HG03378 (cell line): Measurements from ENCODE around the gene DHX35.

Source experiments
- ATAC-seq: cut with Tn5 transposase; IDR thresholded peaks from one replicate; pipeline ENCODE4 v1.9.1; 2021; ENCODE audit warnings: mild to moderate bottlenecking, moderate library complexity; ENCODE audit not compliant: unreplicated experiment

The DHX35 gene, protein sequence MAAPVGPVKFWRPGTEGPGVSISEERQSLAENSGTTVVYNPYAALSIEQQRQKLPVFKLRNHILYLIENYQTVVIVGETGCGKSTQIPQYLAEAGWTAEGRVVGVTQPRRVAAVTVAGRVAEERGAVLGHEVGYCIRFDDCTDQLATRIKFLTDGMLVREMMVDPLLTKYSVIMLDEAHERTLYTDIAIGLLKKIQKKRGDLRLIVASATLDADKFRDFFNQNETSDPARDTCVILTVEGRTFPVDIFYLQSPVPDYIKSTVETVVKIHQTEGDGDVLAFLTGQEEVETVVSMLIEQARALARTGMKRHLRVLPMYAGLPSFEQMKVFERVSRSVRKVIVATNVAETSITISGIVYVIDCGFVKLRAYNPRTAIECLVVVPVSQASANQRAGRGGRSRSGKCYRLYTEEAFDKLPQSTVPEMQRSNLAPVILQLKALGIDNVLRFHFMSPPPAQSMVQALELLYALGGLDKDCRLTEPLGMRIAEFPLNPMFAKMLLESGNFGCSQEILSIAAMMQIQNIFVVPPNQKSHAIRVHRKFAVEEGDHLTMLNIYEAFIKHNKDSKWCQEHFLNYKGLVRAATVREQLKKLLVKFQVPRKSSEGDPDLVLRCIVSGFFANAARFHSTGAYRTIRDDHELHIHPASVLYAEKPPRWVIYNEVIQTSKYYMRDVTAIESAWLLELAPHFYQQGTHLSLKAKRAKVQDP

DNA sequence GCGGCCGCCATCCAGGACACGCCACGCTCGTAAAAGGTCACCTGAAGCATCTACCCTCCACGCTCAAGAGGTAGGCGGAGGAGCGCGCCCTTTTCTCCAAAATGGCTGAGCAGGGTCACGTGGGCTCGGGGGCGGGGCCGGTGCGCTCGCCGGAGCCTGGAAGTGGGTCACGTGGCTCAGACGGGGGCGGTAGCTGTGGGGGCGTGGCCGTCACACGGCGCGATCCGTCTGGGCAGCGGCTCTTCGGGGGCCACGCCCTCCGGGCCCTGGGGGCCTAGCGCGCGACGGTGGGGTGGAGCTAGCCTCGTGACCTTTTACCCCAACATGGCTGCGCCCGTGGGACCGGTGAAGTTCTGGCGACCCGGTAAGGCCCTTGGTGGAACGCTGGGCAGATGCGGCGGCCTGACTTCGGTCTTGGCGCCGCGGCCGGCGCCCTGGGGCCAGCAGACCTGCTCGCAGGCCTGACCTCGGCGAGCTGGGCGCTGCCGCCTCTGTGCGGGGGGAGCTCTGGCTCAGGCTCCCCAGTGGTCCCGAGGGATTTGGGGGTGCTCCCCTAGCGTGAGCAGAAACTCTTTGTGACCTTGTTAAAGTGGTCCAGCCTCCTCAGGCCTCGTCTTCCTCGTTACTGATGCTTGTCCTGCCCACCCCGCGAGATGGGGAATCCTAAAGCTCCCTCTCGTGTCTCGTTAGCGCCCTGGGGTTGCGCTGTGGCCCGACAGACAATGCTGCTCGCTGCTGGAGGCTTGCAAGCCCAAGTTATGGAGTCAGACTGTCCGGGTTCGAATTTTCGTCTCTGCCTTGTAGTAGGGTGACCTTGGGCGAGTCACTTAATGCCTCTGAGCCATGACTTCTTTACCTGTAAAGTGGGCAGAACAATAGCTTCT, at the start of gene DHX35:
Gene DHX35, plus strand, starts transcription at position 301 of the 884 bp plus-strand sequence. Its CDS starts 24 bp downstream, at position 325.
- ATAC-seq = peak; percentile 85

DNA sequence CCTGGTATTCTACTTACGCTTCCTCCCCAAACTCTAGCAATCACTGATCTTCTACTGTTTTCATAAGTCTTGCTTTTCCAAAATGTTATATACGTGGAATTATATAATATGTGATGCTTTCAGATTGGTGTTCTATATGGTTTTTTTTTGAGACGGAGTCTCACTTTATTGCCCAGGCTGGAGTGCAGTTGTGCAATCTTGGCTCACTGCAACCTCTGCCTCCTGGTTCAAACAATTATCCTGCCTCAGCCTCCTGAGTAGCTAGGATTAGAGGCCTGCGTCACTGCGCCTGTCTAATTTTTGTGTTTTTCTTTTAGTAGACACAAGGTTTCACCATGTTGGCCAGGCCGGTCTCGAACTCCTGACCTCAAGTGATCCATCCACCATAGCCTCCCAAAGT, 46.8 kb upstream of the DHX35 start:
- no peak for ATAC-seq

DNA sequence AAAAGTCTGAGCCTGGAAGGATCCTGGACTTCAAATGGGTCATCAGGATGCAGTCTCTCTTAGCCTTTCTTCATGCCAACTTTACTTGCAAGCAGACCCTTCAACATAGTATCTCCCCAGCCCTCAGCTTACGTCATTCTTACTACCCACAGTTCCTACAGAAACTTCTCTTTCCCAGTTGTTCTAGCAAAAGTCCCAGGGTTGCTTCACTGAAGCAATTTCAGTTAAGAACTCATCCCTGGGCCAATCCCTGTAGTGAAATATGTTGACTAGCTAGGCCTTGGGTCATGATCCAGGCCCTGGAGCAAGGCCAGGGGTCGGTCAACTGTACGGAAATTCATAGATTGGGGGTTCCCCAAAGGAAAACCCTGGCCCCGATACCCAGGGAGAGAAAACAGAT, 44.5 kb upstream of the DHX35 start:
- ATAC-seq = no peak

DNA sequence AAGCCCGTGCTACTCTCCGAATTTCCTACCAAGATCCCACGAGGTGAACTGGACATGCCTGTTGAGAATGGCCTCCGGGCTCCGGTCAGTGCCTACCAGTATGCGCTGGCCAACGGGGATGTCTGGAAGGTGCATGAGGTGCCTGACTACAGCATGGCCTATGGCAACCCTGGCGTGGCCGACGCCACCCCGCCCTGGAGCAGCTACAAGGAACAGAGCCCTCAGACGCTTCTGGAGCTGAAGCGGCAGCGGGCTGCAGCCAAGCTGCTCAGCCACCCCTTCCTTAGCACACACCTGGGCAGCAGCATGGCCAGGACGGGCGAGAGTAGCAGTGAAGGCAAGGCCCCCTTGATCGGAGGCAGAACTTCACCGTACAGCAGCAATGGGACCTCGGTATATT, 44.0 kb upstream of the DHX35 start:
- no peak for ATAC-seq

DNA sequence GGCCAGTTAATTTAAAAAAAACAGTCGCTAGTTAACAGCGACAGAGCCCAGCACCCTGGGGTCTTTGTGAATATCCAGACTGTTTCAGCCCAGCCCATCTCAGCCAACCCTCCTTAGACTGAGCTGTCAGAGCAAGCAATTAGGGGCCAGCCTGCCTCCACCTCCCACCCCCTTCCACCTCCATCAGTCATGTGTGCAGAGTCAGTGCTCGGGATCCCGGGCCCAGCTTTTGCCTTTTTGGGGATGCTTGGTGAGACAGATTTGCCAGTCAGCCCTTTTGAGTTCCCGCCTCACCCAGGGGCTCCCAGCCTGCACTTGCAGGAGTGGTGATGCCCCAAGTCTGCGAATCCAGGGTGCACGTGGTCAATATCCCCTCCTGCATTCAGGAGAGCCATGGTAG, 42.5 kb upstream of the DHX35 start:
- no peak for ATAC-seq

DNA sequence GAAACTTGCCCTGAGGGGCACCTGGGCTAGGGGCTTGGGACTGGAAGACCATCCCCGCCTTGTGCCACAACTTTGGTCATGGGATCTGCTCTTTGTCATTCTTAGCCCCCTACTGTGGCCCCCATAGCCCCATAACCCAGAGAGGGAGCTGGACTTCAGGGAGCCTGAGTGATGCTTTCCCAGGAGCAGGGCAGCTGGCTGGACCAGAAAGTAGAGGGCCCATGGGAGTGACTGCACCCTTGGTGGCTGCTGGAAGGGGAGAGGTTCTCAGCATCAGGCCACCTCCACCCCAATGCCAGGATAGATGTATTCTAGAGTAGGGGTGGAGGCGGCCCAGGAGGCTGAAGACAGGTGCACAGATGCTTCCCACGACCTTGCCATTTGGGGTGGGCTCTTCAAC, 41.7 kb upstream of the DHX35 start:
- ATAC-seq = no peak

DNA sequence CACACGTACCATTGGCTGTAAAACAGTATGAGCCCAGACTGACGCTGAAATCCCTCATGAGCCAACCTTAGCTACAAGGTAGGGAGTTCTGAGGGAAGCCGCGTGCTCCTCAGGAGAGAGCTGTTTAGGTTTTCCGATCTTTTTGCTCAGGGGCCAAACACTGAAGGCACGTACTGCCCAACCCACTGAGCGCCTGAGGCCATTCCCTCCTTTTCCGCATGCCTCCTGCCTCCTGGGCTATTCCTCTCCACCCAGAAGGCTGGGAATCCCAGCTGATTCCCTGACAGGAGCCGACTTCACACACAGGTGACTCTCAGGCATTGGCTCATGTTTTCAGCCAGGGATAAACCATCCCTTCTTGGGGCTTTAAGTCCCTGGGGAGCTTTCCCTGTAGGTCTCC, 41.3 kb upstream of the DHX35 start:
- ATAC-seq = no peak

DNA sequence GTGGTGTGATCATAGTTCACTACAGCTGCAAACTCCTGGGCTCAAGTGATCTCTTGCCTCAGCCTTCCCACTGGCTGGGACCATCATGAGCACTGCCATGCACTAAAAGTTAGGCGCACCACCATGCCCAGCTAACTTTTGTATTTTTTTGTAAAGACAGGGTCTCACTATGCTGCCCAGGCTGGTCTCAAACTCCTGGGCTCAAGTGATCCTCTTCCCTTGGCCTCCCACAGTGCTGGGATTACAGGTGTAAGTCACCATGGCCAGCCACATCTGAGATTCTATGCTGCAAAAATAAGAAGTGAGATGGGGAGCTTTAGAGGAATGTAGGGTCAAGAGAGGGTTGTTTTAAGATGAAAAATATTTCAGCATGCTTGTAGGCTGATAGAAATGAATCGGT, 37.4 kb upstream of the DHX35 start:
- ATAC-seq = no peak

DNA sequence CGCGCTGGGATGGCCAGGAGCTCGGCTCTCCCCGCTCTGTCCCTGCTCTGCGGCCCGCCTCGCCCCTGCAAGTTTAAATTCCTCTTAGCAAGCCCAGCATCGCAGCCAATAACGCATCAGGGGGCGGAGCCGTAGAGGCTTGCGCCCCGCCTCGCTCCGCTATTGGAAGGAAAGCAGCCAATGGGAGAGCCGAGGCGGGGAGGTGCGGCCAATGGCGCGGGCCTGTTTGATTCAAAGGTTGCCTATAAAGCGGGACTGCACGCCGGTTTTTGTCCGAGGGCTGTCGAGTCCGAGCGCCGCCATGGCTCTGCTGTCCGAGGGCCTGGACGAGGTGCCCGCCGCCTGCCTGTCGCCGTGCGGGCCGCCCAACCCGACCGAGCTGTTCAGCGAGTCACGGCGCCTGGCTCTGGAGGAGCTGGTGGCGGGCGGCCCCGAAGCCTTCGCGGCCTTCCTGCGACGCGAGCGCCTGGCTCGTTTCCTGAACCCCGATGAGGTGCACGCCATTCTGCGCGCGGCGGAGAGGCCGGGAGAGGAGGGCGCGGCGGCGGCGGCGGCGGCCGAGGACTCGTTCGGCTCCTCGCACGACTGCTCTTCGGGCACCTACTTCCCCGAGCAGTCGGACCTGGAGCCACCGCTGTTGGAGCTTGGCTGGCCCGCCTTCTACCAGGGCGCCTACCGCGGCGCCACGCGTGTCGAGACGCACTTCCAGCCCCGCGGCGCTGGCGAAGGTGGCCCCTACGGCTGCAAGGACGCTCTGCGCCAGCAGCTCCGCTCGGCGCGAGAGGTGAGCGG, 35.8 kb upstream of the DHX35 start, which contains the start of gene FAM83D:
Gene FAM83D, plus strand, starts transcription at position 276 of the 792 bp plus-strand sequence. Its CDS starts 26 bp downstream, at position 302.
- ATAC-seq = peak; percentile 84

DNA sequence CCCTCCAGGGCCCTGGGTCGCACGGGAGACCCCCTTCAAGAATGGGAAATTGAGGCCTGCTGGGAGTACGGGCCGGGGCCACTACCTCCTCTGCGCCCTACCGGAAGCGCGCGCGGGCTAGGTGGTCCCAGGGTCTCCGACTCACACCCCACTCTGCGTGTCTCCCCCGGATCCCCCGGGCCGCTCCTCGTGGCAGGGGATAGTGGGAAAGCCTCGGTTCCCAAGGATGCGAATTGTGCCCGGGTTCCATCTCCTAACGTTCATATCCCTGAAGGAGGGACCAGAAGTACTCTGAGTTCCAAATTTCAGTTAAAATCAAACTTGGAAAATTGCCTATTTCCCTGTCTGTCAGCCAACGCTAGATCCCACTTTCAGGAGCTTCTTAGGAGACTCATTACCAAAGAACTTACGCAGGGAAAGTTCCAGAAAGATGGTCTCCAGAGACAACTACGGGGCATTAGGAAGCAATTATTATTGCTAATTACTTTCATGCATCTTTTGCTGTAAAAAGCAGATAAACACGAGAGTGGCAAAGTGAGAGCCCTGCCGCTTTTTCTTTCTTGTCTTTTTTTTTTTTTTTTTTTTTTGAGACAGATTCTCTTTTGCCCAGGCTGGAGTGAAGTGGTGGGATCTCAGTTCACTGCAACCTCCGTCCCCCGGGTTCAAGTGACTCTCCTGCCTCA, 35.1 kb upstream of the DHX35 start:
- no peak for ATAC-seq

DNA sequence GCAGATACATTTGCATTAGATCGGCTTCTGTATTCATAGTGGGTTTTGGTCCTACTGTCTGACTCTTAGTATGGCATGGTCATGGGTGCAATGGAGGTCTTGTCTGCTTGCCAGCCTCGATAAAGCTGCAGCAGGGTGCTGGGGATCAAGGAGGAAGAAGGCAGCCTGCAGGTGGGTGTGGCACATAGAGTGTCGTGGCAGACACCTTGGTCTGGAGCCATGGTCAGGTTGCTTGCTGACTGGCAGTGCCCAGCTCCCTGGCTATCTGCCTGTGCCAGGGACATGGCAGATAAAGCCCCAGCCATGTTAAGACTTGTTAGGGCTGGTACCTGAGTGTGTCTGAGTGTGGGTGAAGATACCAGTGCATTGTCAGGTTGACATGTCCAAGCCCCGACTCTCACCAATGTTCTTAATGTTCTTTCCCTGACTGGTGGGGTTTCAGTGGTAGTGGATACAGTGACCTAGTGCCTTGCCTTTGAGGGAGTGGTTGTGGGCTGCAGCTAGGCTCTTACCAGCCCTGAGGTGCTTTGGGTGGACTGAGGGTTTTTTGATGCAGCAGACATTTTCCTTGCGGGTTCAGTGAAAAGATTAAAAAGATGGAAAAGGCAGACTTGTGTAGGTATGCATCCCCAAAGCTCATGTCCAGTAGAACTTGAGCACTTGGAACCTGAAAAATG, 34.1 kb upstream of the DHX35 start:
- ATAC-seq = no peak

DNA sequence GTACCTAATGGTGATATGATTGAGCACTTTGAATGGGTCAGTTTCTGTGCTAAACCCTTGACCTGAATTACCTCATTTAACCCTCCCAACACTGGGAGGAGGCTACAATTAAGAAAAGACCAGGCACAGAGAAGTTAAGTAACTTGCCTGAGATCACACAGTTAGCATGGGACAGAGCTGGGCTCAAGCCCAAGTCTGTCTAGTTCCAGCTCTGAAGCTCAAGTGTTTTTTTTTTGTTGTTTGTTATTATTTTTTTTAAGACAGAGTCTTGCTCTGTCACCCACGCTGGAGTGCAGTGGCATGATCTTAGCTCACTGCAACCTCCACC, 31.9 kb upstream of the DHX35 start:
- no peak for ATAC-seq

DNA sequence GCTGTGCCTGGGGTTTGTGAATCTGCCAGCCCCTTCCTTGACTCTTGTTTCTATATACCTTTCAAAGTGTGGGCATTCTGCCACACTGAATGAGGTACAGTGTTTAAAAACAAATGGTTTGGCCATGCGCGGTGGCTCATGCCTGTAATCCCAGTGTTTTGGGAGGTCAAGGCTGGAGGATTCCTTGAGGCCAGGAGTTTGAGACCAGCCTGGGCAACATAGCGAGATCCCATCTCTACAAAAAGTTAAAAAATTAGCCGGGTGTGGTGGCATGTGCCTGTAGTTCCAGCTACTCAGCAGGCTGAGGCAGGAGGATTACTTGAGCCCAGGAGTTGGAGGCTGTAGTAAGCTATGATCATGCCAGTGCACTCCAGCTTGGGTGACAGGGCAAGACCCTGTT, 30.2 kb upstream of the DHX35 start:
- ATAC-seq = no peak

DNA sequence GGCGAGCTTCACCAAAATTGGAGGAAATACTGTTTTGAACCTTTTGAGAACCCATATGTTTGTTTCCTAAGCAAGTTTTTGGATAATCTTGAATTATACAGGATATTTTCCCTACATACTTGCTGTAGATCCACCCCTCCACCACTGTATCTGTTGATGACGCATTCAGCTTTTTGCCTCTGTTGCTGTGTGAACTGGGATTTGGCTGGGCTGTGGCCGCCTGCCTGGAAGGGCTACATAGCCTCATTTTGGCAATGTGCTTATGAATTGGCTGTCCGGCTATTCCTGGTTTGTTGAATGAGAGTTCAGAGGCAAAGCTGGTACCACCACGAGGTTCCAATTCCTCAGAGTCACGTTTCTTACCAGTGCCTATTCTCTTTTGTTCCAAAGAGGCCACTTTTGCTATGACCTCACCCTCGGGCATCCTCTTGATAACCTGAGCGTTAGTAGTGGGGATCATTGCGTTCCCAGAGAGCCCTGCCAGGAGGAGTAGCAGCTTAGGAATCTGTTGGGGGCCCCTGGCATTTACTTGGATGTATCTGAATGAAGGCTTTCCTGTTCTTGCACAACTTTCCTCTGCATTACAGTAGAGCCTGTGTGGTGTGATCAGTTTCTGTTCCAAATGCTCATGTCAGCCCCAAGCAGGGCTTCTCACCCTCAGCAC, 29.6 kb upstream of the DHX35 start:
- no peak for ATAC-seq

DNA sequence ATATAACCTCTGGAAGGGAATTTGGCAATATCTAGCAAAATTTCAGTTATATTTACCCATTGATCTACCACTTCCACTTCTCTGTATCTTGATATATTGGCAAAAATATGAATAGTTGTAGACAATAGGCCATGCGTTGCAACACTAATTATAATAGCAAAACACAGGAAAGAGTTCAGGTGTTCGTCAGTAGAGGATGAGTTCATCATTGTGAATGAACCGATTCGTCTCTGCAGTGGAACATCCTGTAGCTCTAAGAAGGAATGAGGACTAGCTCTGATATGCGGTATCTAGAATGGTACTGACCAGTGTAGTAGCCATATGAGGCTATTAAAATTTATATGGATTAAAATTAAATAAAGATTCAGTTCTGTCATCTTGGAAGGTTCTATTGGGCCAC, 27.6 kb upstream of the DHX35 start:
- ATAC-seq = no peak

DNA sequence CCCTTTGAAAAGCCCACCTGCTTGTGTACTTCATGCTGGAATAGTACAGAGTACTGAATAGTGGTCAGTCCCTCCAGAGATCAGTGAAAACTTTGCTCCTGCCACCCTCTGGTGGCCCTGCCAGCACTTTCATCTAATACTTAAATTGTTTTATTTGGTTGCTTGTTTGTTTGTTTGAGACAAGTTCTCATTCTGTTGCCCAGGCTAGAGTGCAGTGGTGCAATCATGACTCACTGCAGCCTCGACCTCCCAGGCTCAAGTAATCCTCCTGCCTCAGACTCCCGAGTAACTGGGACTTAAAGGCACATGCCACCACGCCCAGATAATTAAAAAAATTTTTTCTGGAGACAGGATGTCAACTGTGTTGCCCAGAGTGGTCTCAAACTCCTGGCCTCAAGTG, 26.9 kb upstream of the DHX35 start:
- no peak for ATAC-seq

DNA sequence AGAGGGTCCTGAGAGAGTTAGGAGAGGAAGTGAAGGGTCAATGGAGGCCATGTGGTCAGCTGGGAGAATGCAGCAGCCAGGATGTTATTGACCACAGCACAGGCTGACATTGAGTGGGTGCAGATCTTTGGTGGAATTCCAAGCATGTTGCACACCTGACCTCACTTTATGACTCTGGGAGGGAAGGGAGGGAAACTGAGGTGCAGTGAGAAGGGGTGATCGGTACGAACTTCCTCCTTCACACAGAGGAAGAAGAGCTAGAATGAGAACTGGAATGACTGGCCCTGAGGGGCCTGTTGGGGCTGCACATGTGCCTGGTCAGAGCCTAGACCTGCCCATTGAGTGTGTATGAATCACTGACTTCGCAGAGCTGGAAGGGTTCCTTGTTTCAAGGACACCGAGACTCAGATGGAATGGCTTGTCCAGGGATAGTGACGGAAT, 26.2 kb upstream of the DHX35 start:
- no peak for ATAC-seq

DNA sequence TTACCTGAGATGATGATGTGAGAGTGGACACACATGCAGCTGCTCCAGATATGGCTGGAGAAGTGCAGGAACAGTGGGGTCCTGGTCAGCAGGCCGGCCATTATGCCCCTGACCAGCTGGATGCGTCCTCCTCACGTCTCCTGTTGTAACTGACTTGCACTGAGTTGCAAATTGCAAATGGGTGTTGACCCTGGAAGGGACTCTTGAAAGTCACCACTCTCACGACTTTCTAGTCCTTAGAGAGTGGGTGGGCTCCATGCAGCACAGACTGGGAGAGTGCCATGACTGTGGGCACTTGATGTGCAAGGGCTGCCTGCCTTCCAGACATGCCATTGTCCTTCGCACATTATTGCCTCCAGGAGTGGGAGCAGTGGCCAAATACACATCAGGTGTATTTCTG, 25.1 kb upstream of the DHX35 start:
- no peak for ATAC-seq

DNA sequence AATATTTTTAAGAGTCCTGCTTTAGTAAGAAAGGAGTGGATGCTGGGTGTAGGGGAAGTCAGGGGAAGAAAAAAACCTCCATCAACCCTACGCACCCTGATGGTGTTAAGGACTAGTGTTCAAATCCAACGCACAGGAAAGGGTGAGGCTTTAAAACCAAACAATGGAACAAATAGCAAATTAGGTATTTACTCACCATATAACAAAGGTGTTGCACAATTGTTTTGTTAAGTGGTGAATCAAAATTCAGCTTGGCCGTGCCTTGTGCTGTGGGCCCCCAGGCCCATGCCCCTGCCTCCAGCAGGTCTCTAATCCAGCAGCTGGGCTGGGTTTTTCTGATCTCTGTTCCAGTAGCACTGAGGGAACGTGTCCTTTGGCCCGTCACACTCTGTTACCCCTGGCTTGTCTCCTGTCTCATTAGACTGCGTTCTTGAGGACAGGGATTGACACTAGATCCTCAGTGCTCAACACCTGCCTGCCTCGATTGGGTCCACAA, 24.1 kb upstream of the DHX35 start:
- ATAC-seq = no peak
